HepG2 (cell line): ENCODE data around the gene CCBE1. TPM values are rescaled to one million over a fixed set of nuclear protein-coding genes. Genes with fewer than 3 reads are reported as not detected.

Experiments used
- CENPT ChIP-seq: sonication (generic); formaldehyde crosslinking; IDR thresholded peaks from 2 replicates; pipeline ENCODE4 v1.8.0; 2022; ENCODE audit warnings: low read depth, mild to moderate bottlenecking, moderate library complexity, missing genetic modification reagents
- DR1 ChIP-seq: sonication (generic); formaldehyde crosslinking; IDR thresholded peaks from 2 replicates; pipeline ENCODE4 v1.8.0; 2021; ENCODE audit warnings: mild to moderate bottlenecking, missing genetic modification reagents, inconsistent platforms
- KDM5B ChIP-seq: sonication (generic); formaldehyde crosslinking; IDR thresholded peaks from 2 replicates; pipeline ENCODE4 v1.4.0; 2020; ENCODE audit warnings: missing genetic modification reagents, mild to moderate bottlenecking, borderline replicate concordance
- MAFG ChIP-seq: sonication (generic); formaldehyde crosslinking; IDR thresholded peaks from 2 replicates; pipeline ENCODE4 v1.5.1; 2020; ENCODE audit warnings: mild to moderate bottlenecking, missing genetic modification reagents
- REPIN1 ChIP-seq: sonication (generic); formaldehyde crosslinking; IDR thresholded peaks from 2 replicates; pipeline ENCODE4 v1.8.0; 2022; ENCODE audit warnings: missing genetic modification reagents, low read depth, mild to moderate bottlenecking, borderline replicate concordance
- SMYD3 ChIP-seq: sonication (generic); formaldehyde crosslinking; IDR thresholded peaks from 2 replicates; pipeline ENCODE4 v1.8.1; 2023; ENCODE audit warnings: mild to moderate bottlenecking, missing genetic modification reagents
- TBL1XR1 ChIP-seq: fragments of 150-350 bp; IDR thresholded peaks from 2 replicates; pipeline ENCODE4 v1.6.1; 2014; ENCODE audit warnings: borderline replicate concordance, low read length; ENCODE audit not compliant: partially characterized antibody
- ZFAT ChIP-seq: sonication (generic); formaldehyde crosslinking; conservative IDR thresholded peaks from 2 replicates; pipeline ENCODE4 v1.8.1; 2023; ENCODE audit warnings: missing genetic modification reagents, inconsistent platforms
- ZNF205 ChIP-seq: IDR thresholded peaks from 2 replicates; pipeline ENCODE4 v1.6.1; 2018; ENCODE audit warnings: missing biosample characterization, missing genetic modification reagents
- ZNF496 ChIP-seq: sonication (generic); formaldehyde crosslinking; IDR thresholded peaks from 2 replicates; pipeline ENCODE4 v1.8.1; 2023; ENCODE audit warnings: mild to moderate bottlenecking, moderate library complexity, missing genetic modification reagents; ENCODE audit not compliant: insufficient replicate concordance
- polyA plus RNA-seq, 8 experiments: library from polyadenylated mRNA; depleted of rRNA in 3 of 8; stranded (reverse) in 7 of 8; unstranded in 1 of 8; fragments of >200 nt; fragmentation: Illumina TruSeq in 4 of 8; extraction: Trizol in 4 of 8; gene quantifications; 2 replicates each; pipeline versions ENCODE4 v1.2.1 to v1.2.3, GENCODE V29; 2011 to 2016; ENCODE audit warnings: low read depth in 4 of 8, missing spikeins in 1 of 8, mixed read lengths in 1 of 8; ENCODE audit not compliant: insufficient read depth in 1 of 8
- total RNA-seq, 5 experiments: library from RNA; depleted of rRNA; stranded (reverse); fragments of >200 nt; fragmentation: Illumina TruSeq; extraction: Trizol; gene quantifications; 2 replicates each; pipeline ENCODE4 v1.2.3, GENCODE V29; 2016; ENCODE audit warnings: low read depth in 1 of 5
- TF ChIP-seq, protein P1 (sequence below): sonication (generic); formaldehyde crosslinking; IDR thresholded peaks from 2 replicates; pipeline ENCODE4 v1.9.0; 2022; ENCODE audit warnings: missing genetic modification reagents, mild to moderate bottlenecking, borderline replicate concordance
- TF ChIP-seq, protein P2 (sequence below): sonication (generic); formaldehyde crosslinking; IDR thresholded peaks from 2 replicates; pipeline ENCODE4 v1.4.0; 2020; ENCODE audit warnings: missing genetic modification reagents, borderline replicate concordance
- TF ChIP-seq, protein P3 (sequence below): sonication (generic); formaldehyde crosslinking; IDR thresholded peaks from 2 replicates; pipeline ENCODE4 v1.5.0; 2020; ENCODE audit warnings: missing genetic modification reagents
- TF ChIP-seq, protein P4 (sequence below): sonication (generic); formaldehyde crosslinking; IDR thresholded peaks from 2 replicates; pipeline ENCODE4 v1.5.0; 2020; ENCODE audit warnings: missing genetic modification reagents
- TF ChIP-seq, protein P5 (sequence below), 2 experiments: sonication (generic) in 1 of 2; formaldehyde crosslinking in 1 of 2; IDR thresholded peaks; 2 replicates each; pipeline versions ENCODE4 v1.6.1 to v1.9.0; 2014 to 2022; ENCODE audit warnings: antibody characterized with exemption in 1 of 2, borderline replicate concordance in 1 of 2, inconsistent platforms in 1 of 2, low read depth in 1 of 2, missing genetic modification reagents in 1 of 2

Gene CCBE1
- total and polyA plus RNA-seq, 2 of the 13 experiments (the other 11 are each of a cell fraction or from before 2014, with no cell fraction given), result not detected

DNA sequence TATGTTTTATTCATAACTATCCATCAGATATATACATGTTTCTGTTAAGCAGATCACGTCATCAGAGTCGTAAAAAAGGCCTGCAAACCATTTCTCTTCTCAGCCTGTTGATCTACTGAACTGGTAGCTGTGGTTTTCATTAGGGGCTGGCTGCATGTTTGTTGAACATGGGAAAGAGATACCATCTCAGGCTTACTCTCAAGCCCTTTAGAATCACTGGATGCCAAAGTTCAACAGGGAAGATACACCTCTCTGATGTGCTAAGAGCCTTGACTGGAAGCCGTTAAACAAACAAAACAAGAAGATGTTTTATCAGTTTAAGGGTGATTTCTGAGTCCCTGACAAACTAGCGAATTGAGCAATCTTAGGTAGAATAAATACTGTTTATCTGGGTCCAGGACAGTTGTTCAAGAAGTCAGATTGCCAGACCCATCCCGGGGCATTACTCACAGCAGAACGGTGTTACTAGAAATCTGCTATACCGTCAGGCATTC is 243.7 kb downstream of the CCBE1 start (continued):
- TF ChIP-seq KDM5B (CRISPR knock-in tag) (no peak), CENPT (CRISPR knock-in tag) (no peak), TBL1XR1 (no peak), REPIN1 (CRISPR knock-in tag) (peak; percentile 80; the same call in 1 of the 2 replicates), MAFG (CRISPR knock-in tag) (no peak), ZNF205 (CRISPR knock-in tag) (no peak), ZFAT (no peak), ZNF496 (no peak), DR1 (no peak), SMYD3 (CRISPR knock-in tag) (no peak)
- TF ChIP-seq, protein P1, sequence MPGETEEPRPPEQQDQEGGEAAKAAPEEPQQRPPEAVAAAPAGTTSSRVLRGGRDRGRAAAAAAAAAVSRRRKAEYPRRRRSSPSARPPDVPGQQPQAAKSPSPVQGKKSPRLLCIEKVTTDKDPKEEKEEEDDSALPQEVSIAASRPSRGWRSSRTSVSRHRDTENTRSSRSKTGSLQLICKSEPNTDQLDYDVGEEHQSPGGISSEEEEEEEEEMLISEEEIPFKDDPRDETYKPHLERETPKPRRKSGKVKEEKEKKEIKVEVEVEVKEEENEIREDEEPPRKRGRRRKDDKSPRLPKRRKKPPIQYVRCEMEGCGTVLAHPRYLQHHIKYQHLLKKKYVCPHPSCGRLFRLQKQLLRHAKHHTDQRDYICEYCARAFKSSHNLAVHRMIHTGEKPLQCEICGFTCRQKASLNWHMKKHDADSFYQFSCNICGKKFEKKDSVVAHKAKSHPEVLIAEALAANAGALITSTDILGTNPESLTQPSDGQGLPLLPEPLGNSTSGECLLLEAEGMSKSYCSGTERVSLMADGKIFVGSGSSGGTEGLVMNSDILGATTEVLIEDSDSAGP, result no peak
- TF ChIP-seq, protein P2, sequence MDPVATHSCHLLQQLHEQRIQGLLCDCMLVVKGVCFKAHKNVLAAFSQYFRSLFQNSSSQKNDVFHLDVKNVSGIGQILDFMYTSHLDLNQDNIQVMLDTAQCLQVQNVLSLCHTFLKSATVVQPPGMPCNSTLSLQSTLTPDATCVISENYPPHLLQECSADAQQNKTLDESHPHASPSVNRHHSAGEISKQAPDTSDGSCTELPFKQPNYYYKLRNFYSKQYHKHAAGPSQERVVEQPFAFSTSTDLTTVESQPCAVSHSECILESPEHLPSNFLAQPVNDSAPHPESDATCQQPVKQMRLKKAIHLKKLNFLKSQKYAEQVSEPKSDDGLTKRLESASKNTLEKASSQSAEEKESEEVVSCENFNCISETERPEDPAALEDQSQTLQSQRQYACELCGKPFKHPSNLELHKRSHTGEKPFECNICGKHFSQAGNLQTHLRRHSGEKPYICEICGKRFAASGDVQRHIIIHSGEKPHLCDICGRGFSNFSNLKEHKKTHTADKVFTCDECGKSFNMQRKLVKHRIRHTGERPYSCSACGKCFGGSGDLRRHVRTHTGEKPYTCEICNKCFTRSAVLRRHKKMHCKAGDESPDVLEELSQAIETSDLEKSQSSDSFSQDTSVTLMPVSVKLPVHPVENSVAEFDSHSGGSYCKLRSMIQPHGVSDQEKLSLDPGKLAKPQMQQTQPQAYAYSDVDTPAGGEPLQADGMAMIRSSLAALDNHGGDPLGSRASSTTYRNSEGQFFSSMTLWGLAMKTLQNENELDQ, result no peak
- TF ChIP-seq, protein P3, sequence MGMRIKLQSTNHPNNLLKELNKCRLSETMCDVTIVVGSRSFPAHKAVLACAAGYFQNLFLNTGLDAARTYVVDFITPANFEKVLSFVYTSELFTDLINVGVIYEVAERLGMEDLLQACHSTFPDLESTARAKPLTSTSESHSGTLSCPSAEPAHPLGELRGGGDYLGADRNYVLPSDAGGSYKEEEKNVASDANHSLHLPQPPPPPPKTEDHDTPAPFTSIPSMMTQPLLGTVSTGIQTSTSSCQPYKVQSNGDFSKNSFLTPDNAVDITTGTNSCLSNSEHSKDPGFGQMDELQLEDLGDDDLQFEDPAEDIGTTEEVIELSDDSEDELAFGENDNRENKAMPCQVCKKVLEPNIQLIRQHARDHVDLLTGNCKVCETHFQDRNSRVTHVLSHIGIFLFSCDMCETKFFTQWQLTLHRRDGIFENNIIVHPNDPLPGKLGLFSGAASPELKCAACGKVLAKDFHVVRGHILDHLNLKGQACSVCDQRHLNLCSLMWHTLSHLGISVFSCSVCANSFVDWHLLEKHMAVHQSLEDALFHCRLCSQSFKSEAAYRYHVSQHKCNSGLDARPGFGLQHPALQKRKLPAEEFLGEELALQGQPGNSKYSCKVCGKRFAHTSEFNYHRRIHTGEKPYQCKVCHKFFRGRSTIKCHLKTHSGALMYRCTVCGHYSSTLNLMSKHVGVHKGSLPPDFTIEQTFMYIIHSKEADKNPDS (CRISPR knock-in tag), result peak; percentile 91
- TF ChIP-seq, protein P4, sequence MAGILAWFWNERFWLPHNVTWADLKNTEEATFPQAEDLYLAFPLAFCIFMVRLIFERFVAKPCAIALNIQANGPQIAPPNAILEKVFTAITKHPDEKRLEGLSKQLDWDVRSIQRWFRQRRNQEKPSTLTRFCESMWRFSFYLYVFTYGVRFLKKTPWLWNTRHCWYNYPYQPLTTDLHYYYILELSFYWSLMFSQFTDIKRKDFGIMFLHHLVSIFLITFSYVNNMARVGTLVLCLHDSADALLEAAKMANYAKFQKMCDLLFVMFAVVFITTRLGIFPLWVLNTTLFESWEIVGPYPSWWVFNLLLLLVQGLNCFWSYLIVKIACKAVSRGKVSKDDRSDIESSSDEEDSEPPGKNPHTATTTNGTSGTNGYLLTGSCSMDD, result no peak
- TF ChIP-seq, protein P5, sequence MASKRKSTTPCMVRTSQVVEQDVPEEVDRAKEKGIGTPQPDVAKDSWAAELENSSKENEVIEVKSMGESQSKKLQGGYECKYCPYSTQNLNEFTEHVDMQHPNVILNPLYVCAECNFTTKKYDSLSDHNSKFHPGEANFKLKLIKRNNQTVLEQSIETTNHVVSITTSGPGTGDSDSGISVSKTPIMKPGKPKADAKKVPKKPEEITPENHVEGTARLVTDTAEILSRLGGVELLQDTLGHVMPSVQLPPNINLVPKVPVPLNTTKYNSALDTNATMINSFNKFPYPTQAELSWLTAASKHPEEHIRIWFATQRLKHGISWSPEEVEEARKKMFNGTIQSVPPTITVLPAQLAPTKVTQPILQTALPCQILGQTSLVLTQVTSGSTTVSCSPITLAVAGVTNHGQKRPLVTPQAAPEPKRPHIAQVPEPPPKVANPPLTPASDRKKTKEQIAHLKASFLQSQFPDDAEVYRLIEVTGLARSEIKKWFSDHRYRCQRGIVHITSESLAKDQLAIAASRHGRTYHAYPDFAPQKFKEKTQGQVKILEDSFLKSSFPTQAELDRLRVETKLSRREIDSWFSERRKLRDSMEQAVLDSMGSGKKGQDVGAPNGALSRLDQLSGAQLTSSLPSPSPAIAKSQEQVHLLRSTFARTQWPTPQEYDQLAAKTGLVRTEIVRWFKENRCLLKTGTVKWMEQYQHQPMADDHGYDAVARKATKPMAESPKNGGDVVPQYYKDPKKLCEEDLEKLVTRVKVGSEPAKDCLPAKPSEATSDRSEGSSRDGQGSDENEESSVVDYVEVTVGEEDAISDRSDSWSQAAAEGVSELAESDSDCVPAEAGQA (IDR thresholded peaks at IDR 0.05; ENCODE audit: low read depth), result no peak
- TF ChIP-seq, protein P5 (CRISPR knock-in tag; IDR thresholded peaks at IDR 0.05; ENCODE audit: borderline replicate concordance), result no peak
